ENCODE results near the gene COL18A1. TPM values are rescaled to one million over a fixed set of nuclear protein-coding genes. Genes with fewer than 3 reads are reported as not detected.

COL18A1 gene
- total and polyA plus RNA-seq, 9 of the 15 experiments (the other 6 are each of a cell fraction or from before 2014, with no cell fraction given): 0.14 to 16.4 (median 2.0) TPM

GRCh38 chr21:45538381-45539045 lies 133.5 kb downstream of the COL18A1 start:
- no peak overlapping the region for H2AFZ ChIP-seq (ENCODE audit: low read depth, low read length)
- DNase-seq (ENCODE audit: extremely low read depth in 1 of 4, low spot score in 3 of 4) (no peak), FAIRE-seq (no peak), ATAC-seq (no peak)
- H3K27ac ChIP-seq (ENCODE audit: extremely low read depth, low read depth, low read length): no peak overlapping the region
- CTCF ChIA-PET (ENCODE audit: low intra/inter-chr PET ratio): no interaction called here
- H3K9me1 ChIP-seq (ENCODE audit: control insufficient read depth, insufficient read depth, low read length): no peaks in the 10 kb centered on the region
- WGBS (ENCODE audit: insufficient coverage, low coverage, missing lambda C conversion rate): 95% methylated on average over 22 of the region's 31 CpGs
- no peaks in the 10 kb centered on the region for H3K27me3 ChIP-seq (ENCODE audit: control insufficient read depth in 2 of 2, insufficient read depth in 2 of 2, low read length in 2 of 2)
- H3K36me3 ChIP-seq (ENCODE audit: control insufficient read depth, insufficient read depth, low read length): peaks cover 73% of the 10 kb centered on the region; the same call in 2 of the 3 replicates
- no peak for TF ChIP-seq CC2D1A (IDR thresholded peaks at IDR 0.05)
- TF ChIP-seq RBFOX2 (IDR thresholded peaks at IDR 0.05; ENCODE audit: low read depth, low read length): peak; percentile 23; the same call in 1 of the 2 replicates
- no peak for TF ChIP-seq MAFG (tag; conservative IDR thresholded peaks at IDR 0.05)
- no peak for TF ChIP-seq GTF2B (IDR thresholded peaks at IDR 0.05; ENCODE audit: extremely low read depth, insufficient read length)
- no peak for TF ChIP-seq ERF (CRISPR knock-in tag; IDR thresholded peaks at IDR 0.05)
- 0 out of 2 replicates have a peak, but pooled peaks have one; percentile 9 for TF ChIP-seq POLR2G (IDR thresholded peaks at IDR 0.05; ENCODE audit: low read depth, low read length)
- no peak for TF ChIP-seq RFX1 (IDR thresholded peaks at IDR 0.05)
- no peak for TF ChIP-seq STAT5B (CRISPR knock-in tag; IDR thresholded peaks at IDR 0.05)
- TF ChIP-seq ZNF696 (CRISPR knock-in tag; conservative IDR thresholded peaks at IDR 0.05): no peak
- TF ChIP-seq SIN3B (IDR thresholded peaks at IDR 0.05; ENCODE audit: low read depth): no peak
- TF ChIP-seq ZNF311 (CRISPR knock-in tag; IDR thresholded peaks at IDR 0.05): no peak
- TF ChIP-seq THRAP3 (IDR thresholded peaks at IDR 0.05; ENCODE audit: borderline replicate concordance): no peak
- no peak for TF ChIP-seq PHF21A (IDR thresholded peaks at IDR 0.05; ENCODE audit: borderline replicate concordance, low read depth)
- TF ChIP-seq ZNF23 (CRISPR knock-in tag; IDR thresholded peaks at IDR 0.05): no peak
- 0 out of 2 replicates have a peak, but pooled peaks have one; percentile 34 for TF ChIP-seq HNRNPL (IDR thresholded peaks at IDR 0.05; ENCODE audit: low read depth, low read length)
- no peak for TF ChIP-seq ZFP36 (IDR thresholded peaks at IDR 0.05; ENCODE audit: low read depth, low read length, partially characterized antibody)
- 0 out of 2 replicates have a peak, but pooled peaks have one; percentile 18 for TF ChIP-seq ZBTB33 (CRISPR knock-in tag; IDR thresholded peaks at IDR 0.05)
- no peaks in the 10 kb centered on the region; the same call in 1 of the 2 replicates for H4K20me1 ChIP-seq (replicated peaks; ENCODE audit: control insufficient read depth, insufficient read depth, low read length)
- no TSS peak for BruUV-seq (replicated peaks)
- peaks cover 7 to 75% of the 10 kb centered on the region in 2 experiments; a peak in 4 of 5 replicates for H3K4me1 ChIP-seq (replicated peaks in 1 of 2; ENCODE audit: control insufficient read depth in 2 of 2, insufficient read depth in 2 of 2, low read length in 2 of 2)
- peaks cover 76% of the 10 kb centered on the region for H3K79me2 ChIP-seq (ENCODE audit: control insufficient read depth, insufficient read depth, low read length)
- no peak overlapping the region for H3K4me3 ChIP-seq
- in situ Hi-C loops (cut with MboI) (no loop called here), intact Hi-C loops (cut with micrococcal nuclease) (no loop called here)
- H3K4me2 ChIP-seq (ENCODE audit: insufficient read depth, low read length): no peak overlapping the region
- H3K9ac ChIP-seq (ENCODE audit: insufficient read depth in 1 of 2, low read depth in 2 of 2, low read length in 2 of 2): peak overlapping the region in 1 of 2 experiments; percentile 60; a peak in 2 of 4 replicates
- no peaks in the 10 kb centered on the region for H3K9me3 ChIP-seq (replicated peaks; ENCODE audit: control insufficient read depth, insufficient read depth, low read depth, low read length)
- POLR2A ChIA-PET: no interaction called here
